Measurements from ENCODE around the gene TMPRSS5.

DNA sequence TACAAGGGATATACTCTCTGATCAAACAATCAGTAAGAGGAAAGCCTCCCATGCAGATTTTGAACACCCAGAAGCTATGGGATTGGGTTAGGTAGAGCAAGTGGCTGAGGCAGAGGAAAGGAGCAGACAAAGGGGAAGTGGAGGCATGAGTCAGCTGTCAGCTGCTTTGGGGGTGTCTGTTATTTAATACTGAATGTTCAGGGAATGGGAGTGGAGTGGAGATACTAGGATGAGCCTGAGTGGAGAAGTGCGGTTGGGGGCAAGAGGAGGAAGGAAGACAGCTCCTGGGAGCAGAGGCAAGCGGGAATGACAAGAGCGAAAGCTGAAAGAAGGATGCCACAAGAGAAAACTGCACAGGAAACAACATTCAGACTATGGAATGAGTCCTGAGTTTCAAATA is 22.7 kb upstream of the TMPRSS5 start:
- TF ChIP-seq POLR2A (IDR thresholded peaks at IDR 0.05) (no peak), CTCF (IDR thresholded peaks at IDR 0.05 in 8 of 11, conservative IDR thresholded peaks at IDR 0.05 in 3 of 11) (no peak)

All from spleen (tissue), 7 donors.